K562 (cell line): ENCODE results near the gene PMF1. TPM values are rescaled to one million over a fixed set of nuclear protein-coding genes. Genes with fewer than 3 reads are reported as not detected.
A peak's percentile ranks its signal among the peaks of the same experiment; 100 is the strongest.

Experiments
- BCL6 ChIP-seq: fragments of 250-450 bp; sonication (Bioruptor Pico); IDR thresholded peaks from 2 replicates; pipeline ENCODE4 v1.4.0; 2020
- BHLHE40 ChIP-seq: IDR thresholded peaks from 2 replicates; pipeline ENCODE4 v1.6.1; 2011; ENCODE audit warnings: low read length, improper control_type of control experiment
- CBFA2T2 ChIP-seq: fragments of 450-650 bp; conservative IDR thresholded peaks from 2 replicates; pipeline ENCODE4 v1.6.1; 2017; ENCODE audit warnings: mild to moderate bottlenecking
- GABPB1 ChIP-seq: sonication (generic); formaldehyde crosslinking; IDR thresholded peaks from 2 replicates; pipeline ENCODE4 v1.8.0; 2022; ENCODE audit warnings: mild to moderate bottlenecking, missing genetic modification reagents
- GATA2 ChIP-seq: sonication (generic); formaldehyde crosslinking; IDR thresholded peaks from 2 replicates; pipeline ENCODE4 v1.4.0; 2020; ENCODE audit warnings: mild to moderate bottlenecking, missing genetic modification reagents
- JUND ChIP-seq, 2 experiments: IDR thresholded peaks; 2 replicates in 1 of 2; 3 replicates in 1 of 2; pipeline ENCODE4 v1.6.1; 2011; ENCODE audit warnings: borderline replicate concordance in 2 of 2, low read depth in 2 of 2, low read length in 2 of 2, improper control_type of control experiment in 1 of 2, missing biosample characterization in 1 of 2, missing genetic modification characterization in 1 of 2, missing genetic modification reagents in 1 of 2
- KAT8 ChIP-seq: fragments of 450-650 bp; IDR thresholded peaks from 2 replicates; pipeline ENCODE4 v1.6.1; 2016; ENCODE audit warnings: low read depth, mild to moderate bottlenecking
- MCM2 ChIP-seq: fragments of 450-650 bp; IDR thresholded peaks from 2 replicates; pipeline ENCODE4 v1.6.1; 2017; ENCODE audit warnings: low read depth, mild to moderate bottlenecking
- MTF1 ChIP-seq: fragments of 250-450 bp; sonication (Bioruptor Pico); IDR thresholded peaks from 2 replicates; pipeline ENCODE4 v1.9.0; 2021; ENCODE audit warnings: moderate library complexity, mild to moderate bottlenecking, inconsistent platforms, borderline replicate concordance
- PURB ChIP-seq: sonication (generic); formaldehyde crosslinking; IDR thresholded peaks from 2 replicates; pipeline ENCODE4 v1.9.0; 2021; ENCODE audit warnings: low read depth, mild to moderate bottlenecking, missing genetic modification reagents
- PYGO2 ChIP-seq: fragments of 450-650 bp; IDR thresholded peaks from 2 replicates; pipeline ENCODE4 v1.6.1; 2016; ENCODE audit warnings: mild to moderate bottlenecking, missing genetic modification characterization, moderate library complexity, missing compliant biosample characterization
- SETDB1 ChIP-seq: IDR thresholded peaks from one replicate; pipeline ENCODE4 v1.6.1; 2012; ENCODE audit warnings: low read length, control low read depth, inconsistent platforms
- THRAP3 ChIP-seq: fragments of 450-650 bp; IDR thresholded peaks from 2 replicates; pipeline ENCODE4 v1.6.1; 2016; ENCODE audit warnings: mild to moderate bottlenecking, inconsistent platforms, borderline replicate concordance
- ZEB2 ChIP-seq: fragments of 450-650 bp; IDR thresholded peaks from 2 replicates; pipeline ENCODE4 v1.6.1; 2016
- ZFX ChIP-seq: sonication (generic); formaldehyde crosslinking; IDR thresholded peaks from 2 replicates; pipeline ENCODE4 v1.8.0; 2022; ENCODE audit warnings: mild to moderate bottlenecking, missing genetic modification reagents, moderate library complexity
- ZNF197 ChIP-seq: fragments of 200-800 bp; sonication (Bioruptor generic); IDR thresholded peaks from 2 replicates; pipeline ENCODE4 v1.6.1; 2016; ENCODE audit warnings: low read depth, missing genetic modification characterization, missing compliant biosample characterization
- ZNF263 ChIP-seq: sonication (generic); formaldehyde crosslinking; IDR thresholded peaks from 2 replicates; pipeline ENCODE4 v1.8.0; 2022; ENCODE audit warnings: mild to moderate bottlenecking, missing genetic modification reagents, borderline replicate concordance
- polyA plus RNA-seq, 8 experiments: library from polyadenylated mRNA; depleted of rRNA in 4 of 8; stranded (reverse) in 5 of 8; unstranded in 3 of 8; fragments of >200 nt; fragmentation: Nextera tagmentation in 2 of 8; fragmentation: Illumina TruSeq in 1 of 8; extraction: Ambion mirVana in 2 of 8; extraction: Trizol in 1 of 8; gene quantifications; 2 replicates each; pipeline versions ENCODE4 v1.2.1 to v1.2.3, GENCODE V29; 2011 to 2014; ENCODE audit warnings: inconsistent platforms in 1 of 8, missing spikeins in 1 of 8
- total RNA-seq, 7 experiments: library from RNA; depleted of rRNA in 6 of 7; stranded (reverse); fragments of >200 nt in 6 of 7; fragmentation: Illumina TruSeq in 2 of 7; extraction: Trizol in 2 of 7; gene quantifications; 2 replicates each; pipeline versions ENCODE4 v1.2.1 to v1.2.3, GENCODE V29; 2011 to 2021; ENCODE audit warnings: low replicate concordance in 1 of 7
- TF ChIP-seq, protein P1 (sequence below): conservative IDR thresholded peaks from 2 replicates; pipeline ENCODE4 v1.6.1; 2011; ENCODE audit warnings: low read depth, mild to moderate bottlenecking, low read length; ENCODE audit not compliant: control insufficient read depth
- TF ChIP-seq, protein P2 (sequence below), 2 experiments: fragments of 150-350 bp in 1 of 2; IDR thresholded peaks; 2 replicates each; pipeline ENCODE4 v1.6.1; 2012 to 2016; ENCODE audit warnings: low read depth in 2 of 2, low read length in 2 of 2, mild to moderate bottlenecking in 1 of 2, moderate library complexity in 1 of 2
- TF ChIP-seq, protein P3 (sequence below): fragments of 250-450 bp; sonication (Bioruptor Pico); IDR thresholded peaks from 2 replicates; pipeline ENCODE4 v1.8.0; 2021; ENCODE audit warnings: mild to moderate bottlenecking, moderate library complexity

PMF1 gene
- total and polyA plus RNA-seq, 9 of the 15 experiments (the other 6 are each of a cell fraction or from before 2014, with no cell fraction given) = 9.4 to 92.9 (median 71.0) TPM

- no peak for TF ChIP-seq ZFX (CRISPR knock-in tag)
- TF ChIP-seq, protein P1, sequence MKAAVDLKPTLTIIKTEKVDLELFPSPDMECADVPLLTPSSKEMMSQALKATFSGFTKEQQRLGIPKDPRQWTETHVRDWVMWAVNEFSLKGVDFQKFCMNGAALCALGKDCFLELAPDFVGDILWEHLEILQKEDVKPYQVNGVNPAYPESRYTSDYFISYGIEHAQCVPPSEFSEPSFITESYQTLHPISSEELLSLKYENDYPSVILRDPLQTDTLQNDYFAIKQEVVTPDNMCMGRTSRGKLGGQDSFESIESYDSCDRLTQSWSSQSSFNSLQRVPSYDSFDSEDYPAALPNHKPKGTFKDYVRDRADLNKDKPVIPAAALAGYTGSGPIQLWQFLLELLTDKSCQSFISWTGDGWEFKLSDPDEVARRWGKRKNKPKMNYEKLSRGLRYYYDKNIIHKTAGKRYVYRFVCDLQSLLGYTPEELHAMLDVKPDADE = no peak
- TF ChIP-seq, protein P2, sequence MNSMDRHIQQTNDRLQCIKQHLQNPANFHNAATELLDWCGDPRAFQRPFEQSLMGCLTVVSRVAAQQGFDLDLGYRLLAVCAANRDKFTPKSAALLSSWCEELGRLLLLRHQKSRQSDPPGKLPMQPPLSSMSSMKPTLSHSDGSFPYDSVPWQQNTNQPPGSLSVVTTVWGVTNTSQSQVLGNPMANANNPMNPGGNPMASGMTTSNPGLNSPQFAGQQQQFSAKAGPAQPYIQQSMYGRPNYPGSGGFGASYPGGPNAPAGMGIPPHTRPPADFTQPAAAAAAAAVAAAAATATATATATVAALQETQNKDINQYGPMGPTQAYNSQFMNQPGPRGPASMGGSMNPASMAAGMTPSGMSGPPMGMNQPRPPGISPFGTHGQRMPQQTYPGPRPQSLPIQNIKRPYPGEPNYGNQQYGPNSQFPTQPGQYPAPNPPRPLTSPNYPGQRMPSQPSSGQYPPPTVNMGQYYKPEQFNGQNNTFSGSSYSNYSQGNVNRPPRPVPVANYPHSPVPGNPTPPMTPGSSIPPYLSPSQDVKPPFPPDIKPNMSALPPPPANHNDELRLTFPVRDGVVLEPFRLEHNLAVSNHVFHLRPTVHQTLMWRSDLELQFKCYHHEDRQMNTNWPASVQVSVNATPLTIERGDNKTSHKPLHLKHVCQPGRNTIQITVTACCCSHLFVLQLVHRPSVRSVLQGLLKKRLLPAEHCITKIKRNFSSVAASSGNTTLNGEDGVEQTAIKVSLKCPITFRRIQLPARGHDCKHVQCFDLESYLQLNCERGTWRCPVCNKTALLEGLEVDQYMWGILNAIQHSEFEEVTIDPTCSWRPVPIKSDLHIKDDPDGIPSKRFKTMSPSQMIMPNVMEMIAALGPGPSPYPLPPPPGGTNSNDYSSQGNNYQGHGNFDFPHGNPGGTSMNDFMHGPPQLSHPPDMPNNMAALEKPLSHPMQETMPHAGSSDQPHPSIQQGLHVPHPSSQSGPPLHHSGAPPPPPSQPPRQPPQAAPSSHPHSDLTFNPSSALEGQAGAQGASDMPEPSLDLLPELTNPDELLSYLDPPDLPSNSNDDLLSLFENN (IDR thresholded peaks at IDR 0.05; ENCODE audit: low read depth in 2 of 2, low read length in 2 of 2) = no peak
- TF ChIP-seq GATA2 (CRISPR knock-in tag) = no peak
- TF ChIP-seq ZNF197 = no peak
- no peak for TF ChIP-seq SETDB1
- no peak for TF ChIP-seq PYGO2
- TF ChIP-seq MCM2 = no peak
- peak; percentile 73 for TF ChIP-seq CBFA2T2
- TF ChIP-seq BCL6 (CRISPR knock-in tag) = no peak
- TF ChIP-seq JUND (IDR thresholded peaks at IDR 0.05; ENCODE audit: borderline replicate concordance, low read depth, low read length) = no peak
- no peak for TF ChIP-seq JUND (tag; IDR thresholded peaks at IDR 0.05; ENCODE audit: borderline replicate concordance, low read depth, low read length)
- TF ChIP-seq, protein P3, sequence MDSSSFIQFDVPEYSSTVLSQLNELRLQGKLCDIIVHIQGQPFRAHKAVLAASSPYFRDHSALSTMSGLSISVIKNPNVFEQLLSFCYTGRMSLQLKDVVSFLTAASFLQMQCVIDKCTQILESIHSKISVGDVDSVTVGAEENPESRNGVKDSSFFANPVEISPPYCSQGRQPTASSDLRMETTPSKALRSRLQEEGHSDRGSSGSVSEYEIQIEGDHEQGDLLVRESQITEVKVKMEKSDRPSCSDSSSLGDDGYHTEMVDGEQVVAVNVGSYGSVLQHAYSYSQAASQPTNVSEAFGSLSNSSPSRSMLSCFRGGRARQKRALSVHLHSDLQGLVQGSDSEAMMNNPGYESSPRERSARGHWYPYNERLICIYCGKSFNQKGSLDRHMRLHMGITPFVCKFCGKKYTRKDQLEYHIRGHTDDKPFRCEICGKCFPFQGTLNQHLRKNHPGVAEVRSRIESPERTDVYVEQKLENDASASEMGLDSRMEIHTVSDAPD (CRISPR knock-in tag) = no peak
- no peak for TF ChIP-seq BHLHE40
- TF ChIP-seq PURB (CRISPR knock-in tag) = no peak
- TF ChIP-seq MTF1 (CRISPR knock-in tag) = no peak
- TF ChIP-seq THRAP3 = no peak
- no peak for TF ChIP-seq KAT8
- TF ChIP-seq ZEB2 = peak; percentile 85
- no peak for TF ChIP-seq ZNF263
- TF ChIP-seq GABPB1 (CRISPR knock-in tag) = no peak
These were observed 34.7 kb upstream of the PMF1 start (continued) for GRCh38 chr1:156177919-156178654.
